ENCODE results near the gene TRPV3. TPM values are rescaled to one million over a fixed set of nuclear protein-coding genes. Genes with fewer than 3 reads are reported as not detected.
A peak's percentile ranks its signal among the peaks of the same experiment; 100 is the strongest.

The TRPV3 gene
- total RNA-seq, 6 experiments from 2014 or later: 0.12 to 2.1 (median 0.37) TPM; not detected in 1

DNA sequence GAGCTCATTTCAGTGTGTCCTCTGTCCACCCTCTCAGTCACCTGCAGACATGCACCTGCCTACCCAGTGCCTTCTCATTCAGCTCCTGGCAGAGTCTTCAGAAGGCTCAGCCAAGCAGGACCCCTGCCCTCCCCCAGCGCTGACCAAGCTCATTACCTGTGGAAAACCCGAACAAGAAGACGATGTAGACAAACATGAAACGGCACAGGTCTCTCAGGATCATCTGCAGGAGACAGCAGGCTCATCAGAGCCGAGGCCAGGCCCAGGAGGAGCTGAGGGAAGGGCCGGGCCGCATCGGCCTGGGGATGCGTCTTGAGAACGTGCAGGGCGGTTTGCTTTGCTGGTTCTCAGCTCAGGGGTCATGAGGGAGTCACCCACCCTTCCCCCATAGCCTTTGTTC, 19.4 kb upstream of the TRPV3 start:
- no peaks in the 10 kb centered on the region for H3K9me3 ChIP-seq
- H3K4me1 ChIP-seq: no peaks in the 10 kb centered on the region
- DNase-seq (no peak), ATAC-seq (peak in 1 of 4 donors; percentile 9)
- no peak overlapping the region for H3K4me3 ChIP-seq
- peaks cover 0 to 68% (median 16%) of the 10 kb centered on the region in 4 donors for H3K36me3 ChIP-seq
- intact Hi-C loops (cut with DNase I): no loop called here
- no peaks in the 10 kb centered on the region for H3K27me3 ChIP-seq
- 85% methylated on average over 9 of the region's 11 CpGs for WGBS (ENCODE audit: insufficient coverage, low coverage, low lambda C conversion rate, missing lambda C conversion rate)
- H3K27ac ChIP-seq: no peak overlapping the region
- TF ChIP-seq, protein P1, sequence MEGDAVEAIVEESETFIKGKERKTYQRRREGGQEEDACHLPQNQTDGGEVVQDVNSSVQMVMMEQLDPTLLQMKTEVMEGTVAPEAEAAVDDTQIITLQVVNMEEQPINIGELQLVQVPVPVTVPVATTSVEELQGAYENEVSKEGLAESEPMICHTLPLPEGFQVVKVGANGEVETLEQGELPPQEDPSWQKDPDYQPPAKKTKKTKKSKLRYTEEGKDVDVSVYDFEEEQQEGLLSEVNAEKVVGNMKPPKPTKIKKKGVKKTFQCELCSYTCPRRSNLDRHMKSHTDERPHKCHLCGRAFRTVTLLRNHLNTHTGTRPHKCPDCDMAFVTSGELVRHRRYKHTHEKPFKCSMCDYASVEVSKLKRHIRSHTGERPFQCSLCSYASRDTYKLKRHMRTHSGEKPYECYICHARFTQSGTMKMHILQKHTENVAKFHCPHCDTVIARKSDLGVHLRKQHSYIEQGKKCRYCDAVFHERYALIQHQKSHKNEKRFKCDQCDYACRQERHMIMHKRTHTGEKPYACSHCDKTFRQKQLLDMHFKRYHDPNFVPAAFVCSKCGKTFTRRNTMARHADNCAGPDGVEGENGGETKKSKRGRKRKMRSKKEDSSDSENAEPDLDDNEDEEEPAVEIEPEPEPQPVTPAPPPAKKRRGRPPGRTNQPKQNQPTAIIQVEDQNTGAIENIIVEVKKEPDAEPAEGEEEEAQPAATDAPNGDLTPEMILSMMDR (IDR thresholded peaks at IDR 0.05): no peak
- TF ChIP-seq POLR2A (IDR thresholded peaks at IDR 0.05): no peak

DNA sequence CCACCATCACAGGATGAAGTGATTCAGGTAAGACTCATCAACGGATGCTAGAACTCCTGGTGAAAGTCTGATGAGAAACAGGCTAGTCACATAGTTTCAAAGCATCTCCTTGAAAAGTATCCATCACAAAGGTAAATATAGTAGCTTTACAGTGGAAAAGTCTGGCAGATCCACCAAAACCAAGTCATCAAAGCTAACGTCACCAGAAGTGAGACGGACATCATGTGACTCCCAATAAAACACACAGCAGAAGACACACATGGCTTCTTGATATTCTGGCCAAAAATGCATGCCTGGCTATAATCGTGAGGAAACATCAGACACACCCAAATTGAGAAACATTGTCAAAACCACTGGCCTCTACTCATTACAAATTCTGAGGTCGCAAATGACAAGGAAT, 17.9 kb upstream of the TRPV3 start:
- ATAC-seq: no peak
- 54% methylated on average over 4 of the region's 5 CpGs for WGBS (ENCODE audit: insufficient coverage, low coverage, low lambda C conversion rate, missing lambda C conversion rate)
- no peaks in the 10 kb centered on the region for H3K9me3 ChIP-seq
- peaks cover 0 to 73% (median 24%) of the 10 kb centered on the region in 4 donors for H3K36me3 ChIP-seq
- H3K4me3 ChIP-seq: no peak overlapping the region
- TF ChIP-seq, protein P1 (IDR thresholded peaks at IDR 0.05): no peak
- TF ChIP-seq POLR2A (IDR thresholded peaks at IDR 0.05): no peak
- no peaks in the 10 kb centered on the region for H3K4me1 ChIP-seq
- H3K27me3 ChIP-seq: no peaks in the 10 kb centered on the region
- DNase-seq: no peak
- H3K27ac ChIP-seq: no peak overlapping the region
- intact Hi-C loops (cut with DNase I): no loop called here

DNA sequence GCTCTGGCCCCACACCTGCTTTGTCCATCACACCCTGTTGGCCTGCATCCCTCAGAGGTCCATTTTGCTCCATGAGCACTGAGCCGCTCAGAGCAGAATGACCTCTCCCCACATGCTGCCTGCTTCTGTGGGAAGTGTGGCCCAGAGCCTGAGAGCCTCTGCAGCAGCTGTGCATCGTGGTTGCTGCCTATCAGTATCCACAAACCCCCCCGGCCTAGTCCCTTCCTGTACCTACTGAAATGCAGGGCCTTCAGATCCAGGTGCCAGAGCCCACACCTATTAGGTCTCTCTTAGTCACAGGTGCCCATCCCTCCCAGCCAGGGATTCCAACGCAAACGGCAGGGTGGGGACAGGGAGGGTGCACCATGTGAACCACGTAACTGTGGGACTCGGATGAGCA, 16.6 kb upstream of the TRPV3 start:
- TF ChIP-seq POLR2A (IDR thresholded peaks at IDR 0.05): no peak
- H3K36me3 ChIP-seq: peaks cover 0 to 64% (median 22%) of the 10 kb centered on the region in 4 donors
- no peak overlapping the region for H3K4me3 ChIP-seq
- 90% methylated on average over 2 of the region's 7 CpGs for WGBS (ENCODE audit: insufficient coverage, low coverage, low lambda C conversion rate, missing lambda C conversion rate)
- ATAC-seq: no peak
- no peaks in the 10 kb centered on the region for H3K9me3 ChIP-seq
- no peaks in the 10 kb centered on the region for H3K27me3 ChIP-seq
- DNase-seq: no peak
- no peak overlapping the region for H3K27ac ChIP-seq
- intact Hi-C loops (cut with DNase I): no loop called here
- H3K4me1 ChIP-seq: no peaks in the 10 kb centered on the region

DNA sequence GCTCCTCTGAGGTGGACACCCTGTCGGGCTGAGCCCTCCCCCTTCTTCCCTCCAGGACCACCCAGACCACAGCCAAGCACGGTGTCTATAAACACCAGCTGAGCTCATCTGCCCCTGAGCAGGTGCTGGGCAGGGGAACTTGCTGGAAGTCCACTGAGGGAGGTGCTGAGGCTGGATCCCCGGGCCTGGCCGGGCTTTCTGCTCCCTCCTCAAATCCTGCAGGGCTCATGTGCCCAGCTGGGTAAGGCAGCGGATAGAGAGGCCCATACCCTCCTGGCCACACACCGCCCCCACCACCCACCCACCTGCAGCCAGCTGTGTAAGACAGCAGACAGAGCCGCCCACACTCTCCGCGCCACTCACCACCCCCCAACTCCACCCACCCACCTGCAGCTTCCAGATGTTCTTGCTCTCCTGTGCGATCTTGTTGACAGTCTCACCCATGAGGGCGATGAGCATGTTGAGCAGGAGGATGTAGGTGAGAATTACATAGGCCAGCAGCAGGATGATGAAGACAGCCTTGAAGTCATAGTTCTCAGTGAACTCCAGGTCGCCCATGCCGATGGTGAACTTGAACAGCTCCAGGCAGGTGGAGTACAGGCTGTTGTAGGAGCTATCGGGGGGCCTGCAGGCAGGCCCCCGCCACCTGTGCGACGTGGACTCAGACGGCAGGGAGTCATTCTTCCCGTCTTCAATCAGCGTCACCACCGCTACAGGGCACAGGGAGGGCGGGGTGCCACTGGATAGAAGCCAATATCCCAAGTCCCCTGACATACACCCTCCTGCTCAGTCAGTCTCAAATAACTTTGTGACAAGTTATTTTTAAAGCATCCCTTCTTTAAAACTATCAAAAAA, 15.9 kb upstream of the TRPV3 start:
- WGBS (ENCODE audit: insufficient coverage, low coverage, low lambda C conversion rate, missing lambda C conversion rate): no CpG with 5 or more reads among the region's 22 CpGs
- no peak for DNase-seq

DNA sequence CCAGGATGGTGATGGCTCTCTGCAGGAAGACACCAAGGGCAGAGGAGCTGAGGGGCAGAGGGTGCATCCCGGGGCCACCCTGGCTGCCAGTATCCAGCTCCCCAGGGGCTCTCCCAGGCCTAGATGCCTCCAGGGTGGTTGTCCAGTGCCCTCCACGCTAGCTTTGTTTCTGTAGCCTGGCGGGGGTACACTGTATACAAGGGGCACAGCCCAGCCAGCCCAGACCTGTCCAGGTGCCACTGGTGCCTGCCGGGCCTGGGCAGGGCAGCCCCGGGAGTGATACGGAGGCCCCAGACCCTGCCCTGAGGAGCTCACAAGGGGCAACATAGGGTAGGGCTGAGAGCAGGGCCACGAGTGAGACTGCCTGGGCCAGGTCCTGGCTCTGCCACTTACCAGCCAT, 14.6 kb upstream of the TRPV3 start:
- Histone ChIP-seq H3K4me3 (no peak overlapping the region), H3K36me3 (peaks cover 0 to 56% (median 17%) of the 10 kb centered on the region in 4 donors), H3K27me3 (no peaks in the 10 kb centered on the region), H3K9me3 (no peaks in the 10 kb centered on the region), H3K27ac (no peak overlapping the region), H3K4me1 (no peaks in the 10 kb centered on the region)
- no CpG with 5 or more reads among the region's 7 CpGs for WGBS (ENCODE audit: insufficient coverage, low coverage, low lambda C conversion rate, missing lambda C conversion rate)
- intact Hi-C loops (cut with DNase I): no loop called here
- TF ChIP-seq, protein P1 (IDR thresholded peaks at IDR 0.05): no peak
- TF ChIP-seq POLR2A (IDR thresholded peaks at IDR 0.05): no peak
- ATAC-seq (peak in 1 of 4 donors; percentile 23), DNase-seq (no peak)

More for the DNA sequence above, 15.9 kb upstream of the TRPV3 start:
- Histone ChIP-seq H3K27ac (no peak overlapping the region), H3K4me3 (no peak overlapping the region), H3K27me3 (no peaks in the 10 kb centered on the region), H3K9me3 (no peaks in the 10 kb centered on the region), H3K4me1 (no peaks in the 10 kb centered on the region), H3K36me3 (peaks cover 0 to 61% (median 20%) of the 10 kb centered on the region in 4 donors)
- intact Hi-C loops (cut with DNase I): no loop called here
- TF ChIP-seq POLR2A (IDR thresholded peaks at IDR 0.05): no peak
- TF ChIP-seq, protein P1 (IDR thresholded peaks at IDR 0.05): no peak
- ATAC-seq: peak in 1 of 4 donors; percentile 8
